Keratinocyte (primary cell): Measurements from ENCODE around the gene WDR70. TPM values are rescaled to one million over a fixed set of nuclear protein-coding genes. Genes with fewer than 3 reads are reported as not detected.

ENCODE experiments used
- DNase-seq: peaks from one replicate; pipeline ENCODE4 v3.0.0-alpha.2; 2011; ENCODE audit warnings: low read depth, missing footprints, low spot score
- FAIRE-seq: peaks from 2 replicates; lab custom pipeline; 2011; peaks lifted over from hg19 to GRCh38; lab: Jason Lieb, UNC
- H2AFZ ChIP-seq: 2 replicates; pipeline ENCODE4 v1.6.0; 2012; ENCODE audit warnings: low read length, control low read depth, inconsistent platforms; ENCODE audit not compliant: control insufficient read depth
- H3K27ac ChIP-seq: 2 replicates; pipeline ENCODE4 v1.5.1; 2011; ENCODE audit warnings: low read length; ENCODE audit not compliant: control insufficient read depth, insufficient read depth
- H3K27me3 ChIP-seq: 3 replicates; pipeline ENCODE4 v1.6.0; 2011; ENCODE audit warnings: low read length; ENCODE audit not compliant: control insufficient read depth, insufficient read depth; ENCODE audit errors: extremely low read depth
- H3K36me3 ChIP-seq, 2 experiments: 2 replicates in 1 of 2; 3 replicates in 1 of 2; pipeline ENCODE4 v1.5.1; 2011; ENCODE audit warnings: low read length in 2 of 2, mild to moderate bottlenecking in 1 of 2; ENCODE audit not compliant: control insufficient read depth in 2 of 2, insufficient read depth in 2 of 2; ENCODE audit errors: extremely low read depth in 1 of 2
- H3K4me1 ChIP-seq: 3 replicates; pipeline ENCODE4 v1.5.1; 2011; ENCODE audit warnings: low read length; ENCODE audit not compliant: control insufficient read depth, insufficient read depth; ENCODE audit errors: extremely low read depth
- H3K4me2 ChIP-seq: 3 replicates; pipeline ENCODE4 v1.6.0; 2011; ENCODE audit warnings: low read depth, low read length; ENCODE audit not compliant: control insufficient read depth, insufficient read depth; ENCODE audit errors: extremely low read depth
- H3K4me3 ChIP-seq, 3 experiments: fragments of 200-600 bp in 1 of 3; sonication (generic) in 1 of 3; 2 replicates in 2 of 3; 3 replicates in 1 of 3; pipeline ENCODE4 v1.5.1; 2011 to 2016; ENCODE audit warnings: low read length in 3 of 3, mild to moderate bottlenecking in 3 of 3, control low read depth in 2 of 3, inconsistent platforms in 1 of 3, low read depth in 1 of 3, mixed read lengths in 1 of 3, mixed run types in 1 of 3, moderate library complexity in 1 of 3; ENCODE audit not compliant: control insufficient read depth in 2 of 3, insufficient read depth in 2 of 3; ENCODE audit errors: extremely low read depth in 1 of 3
- H3K79me2 ChIP-seq: 2 replicates; pipeline ENCODE4 v1.6.0; 2012; ENCODE audit warnings: low read length; ENCODE audit not compliant: control insufficient read depth, insufficient read depth
- H3K9ac ChIP-seq: 3 replicates; pipeline ENCODE4 v1.6.0; 2011; ENCODE audit warnings: low read length; ENCODE audit not compliant: control insufficient read depth, insufficient read depth; ENCODE audit errors: extremely low read depth
- H3K9me1 ChIP-seq: 3 replicates; pipeline ENCODE4 v1.6.0; 2011; ENCODE audit warnings: low read length; ENCODE audit not compliant: control insufficient read depth, insufficient read depth; ENCODE audit errors: extremely low read depth
- H3K9me3 ChIP-seq: 2 replicates; pipeline ENCODE4 v1.5.1; 2012; ENCODE audit warnings: low read depth, low read length; ENCODE audit not compliant: control insufficient read depth
- H4K20me1 ChIP-seq: 3 replicates; pipeline ENCODE4 v1.6.0; 2011; ENCODE audit warnings: low read length; ENCODE audit not compliant: control insufficient read depth, insufficient read depth; ENCODE audit errors: extremely low read depth
- CTCF ChIP-seq, 3 experiments: IDR thresholded peaks in 1 of 3; conservative IDR thresholded peaks in 1 of 3; optimal IDR thresholded peaks in 1 of 3; 2 replicates in 2 of 3; 3 replicates in 1 of 3; pipeline versions ENCODE3 to v1.5.1; 2011; ENCODE audit warnings: low read length in 3 of 3, mild to moderate bottlenecking in 3 of 3, moderate library complexity in 2 of 3, control low read depth in 1 of 3, inconsistent platforms in 1 of 3; ENCODE audit not compliant: insufficient read depth in 2 of 3; ENCODE audit errors: extremely low read depth in 1 of 3
- EZH2 ChIP-seq: IDR thresholded peaks from one replicate; pipeline ENCODE4 v1.6.1; 2012; ENCODE audit warnings: inconsistent platforms, mild to moderate bottlenecking, low read length, moderate library complexity
- dilution Hi-C: fragments of 300-500 bp; cut with MboI; formaldehyde crosslinking; loops from one replicate; pipeline ENCODE4 v1.7.0; 2020; ENCODE audit warnings: low sequenced_read_pairs; ENCODE audit not compliant: extremely low pct_ligation_motif_present
- polyA plus RNA-seq, 5 experiments: library from polyadenylated mRNA; depleted of rRNA in 3 of 5; stranded (reverse) in 3 of 5; stranded (forward) in 1 of 5; unstranded in 1 of 5; fragments of >200 nt; gene quantifications; 1 replicate in 1 of 5; 2 replicates in 3 of 5; 3 replicates in 1 of 5; pipeline versions ENCODE4 v1.2.1 to v1.2.3, GENCODE V29; 2011 to 2012; ENCODE audit warnings: missing spikeins in 2 of 5, low read depth in 1 of 5, low replicate concordance in 1 of 5

WDR70 gene
- polyA plus RNA-seq, 1 donor (not counting 4 experiments of a cell fraction or from before 2014, with no cell fraction given) = 25.1 TPM

- Histone ChIP-seq H3K9ac (no peak overlapping the region), H3K9me3 (no peaks in the 10 kb centered on the region), H3K27ac (no peak overlapping the region), H3K4me2 (no peak overlapping the region), H4K20me1 (no peaks in the 10 kb centered on the region), H3K27me3 (no peaks in the 10 kb centered on the region), H3K4me1 (peaks cover 5% of the 10 kb centered on the region), H2AFZ (no peak overlapping the region), H3K4me3 (no peak overlapping the region), H3K36me3 (no peaks in the 10 kb centered on the region), H3K9me1 (no peaks in the 10 kb centered on the region), H3K79me2 (no peaks in the 10 kb centered on the region)
- FAIRE-seq (no peak), DNase-seq (no peak)
- dilution Hi-C loops = no loop called here
- TF ChIP-seq EZH2 (no peak), CTCF (optimal IDR thresholded peaks at IDR 0.05 in 1 of 3, IDR thresholded peaks at IDR 0.05 in 1 of 3, conservative IDR thresholded peaks at IDR 0.05 in 1 of 3; ENCODE audit: extremely low read depth in 1 of 3, insufficient read depth in 2 of 3, low read length in 3 of 3) (peak in 1 of 3 experiments; percentile 12)
Observed at GRCh38 chr5:37757980-37758582, 379.0 kb downstream of the WDR70 start.

DNA sequence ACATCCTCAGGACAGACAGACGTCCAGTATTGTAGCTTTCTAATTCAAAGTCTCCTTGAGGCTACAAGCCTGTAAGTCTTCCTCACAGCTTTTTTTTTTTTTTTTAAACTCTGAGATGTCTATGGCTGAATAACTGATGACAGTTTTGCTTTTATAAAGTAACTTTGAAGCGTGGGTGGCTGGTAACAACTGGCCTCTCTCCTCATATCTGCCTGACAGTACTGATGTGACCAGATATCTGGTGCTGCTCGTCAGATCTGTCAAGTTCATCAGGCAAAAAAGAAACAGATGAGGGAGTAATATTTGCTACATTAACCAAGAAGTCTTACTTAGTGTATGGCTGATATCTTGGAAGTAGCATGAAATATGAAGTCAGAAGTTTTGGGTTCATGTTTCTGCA is 388.1 kb downstream of the WDR70 start:
- Histone ChIP-seq H4K20me1 (no peaks in the 10 kb centered on the region), H3K27ac (no peak overlapping the region), H3K36me3 (no peaks in the 10 kb centered on the region), H3K9ac (no peak overlapping the region), H3K4me2 (no peak overlapping the region), H2AFZ (no peak overlapping the region), H3K27me3 (no peaks in the 10 kb centered on the region), H3K9me1 (peaks cover 2% of the 10 kb centered on the region), H3K4me1 (peaks cover 28% of the 10 kb centered on the region), H3K9me3 (no peaks in the 10 kb centered on the region), H3K79me2 (no peaks in the 10 kb centered on the region), H3K4me3 (no peak overlapping the region)
- dilution Hi-C loops = no loop called here
- FAIRE-seq = no peak
- TF ChIP-seq EZH2 = no peak
- TF ChIP-seq CTCF (optimal IDR thresholded peaks at IDR 0.05 in 1 of 3, IDR thresholded peaks at IDR 0.05 in 1 of 3, conservative IDR thresholded peaks at IDR 0.05 in 1 of 3; ENCODE audit: extremely low read depth in 1 of 3, insufficient read depth in 2 of 3, low read length in 3 of 3) = no peak
- no peak for DNase-seq
